ENCODE measurements around the gene CHST8.

DNA sequence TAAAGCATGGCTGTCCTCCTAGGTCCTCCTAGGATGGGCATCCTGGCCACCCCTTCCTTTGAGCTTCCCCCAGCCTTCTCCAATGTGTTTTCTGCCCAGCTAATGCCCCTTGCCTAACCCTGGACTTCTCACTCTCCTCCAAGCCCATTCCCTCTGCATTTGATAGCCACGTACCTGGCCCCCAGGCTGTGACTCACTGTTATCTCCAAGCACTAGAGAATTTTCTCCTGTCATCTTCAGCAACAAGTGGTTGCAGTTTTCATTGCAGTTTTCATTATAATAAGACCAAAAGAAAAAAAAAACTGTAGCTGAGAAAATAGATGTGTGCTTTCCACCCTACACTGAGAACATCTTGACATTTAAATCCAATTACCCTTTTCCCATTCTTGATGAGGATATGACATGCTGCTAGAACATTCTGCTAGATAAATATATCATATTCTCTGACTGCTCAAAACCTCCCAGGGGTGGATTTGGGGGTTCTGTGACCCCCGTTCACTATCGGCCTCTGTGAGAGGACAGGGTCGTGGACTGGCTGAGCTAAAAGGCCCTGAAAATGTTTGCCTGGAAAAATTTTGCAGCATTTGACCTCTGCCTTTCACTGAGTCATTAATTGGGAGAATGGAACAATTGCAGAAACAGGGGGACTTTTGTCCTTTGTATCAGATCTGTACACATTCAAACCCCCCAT is 116.1 kb downstream of the CHST8 start:
- TF ChIP-seq, protein P1, sequence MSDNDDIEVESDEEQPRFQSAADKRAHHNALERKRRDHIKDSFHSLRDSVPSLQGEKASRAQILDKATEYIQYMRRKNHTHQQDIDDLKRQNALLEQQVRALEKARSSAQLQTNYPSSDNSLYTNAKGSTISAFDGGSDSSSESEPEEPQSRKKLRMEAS (IDR thresholded peaks at IDR 0.05): no peak
- no peak for TF ChIP-seq YY1 (IDR thresholded peaks at IDR 0.05)
- TF ChIP-seq, protein P2, sequence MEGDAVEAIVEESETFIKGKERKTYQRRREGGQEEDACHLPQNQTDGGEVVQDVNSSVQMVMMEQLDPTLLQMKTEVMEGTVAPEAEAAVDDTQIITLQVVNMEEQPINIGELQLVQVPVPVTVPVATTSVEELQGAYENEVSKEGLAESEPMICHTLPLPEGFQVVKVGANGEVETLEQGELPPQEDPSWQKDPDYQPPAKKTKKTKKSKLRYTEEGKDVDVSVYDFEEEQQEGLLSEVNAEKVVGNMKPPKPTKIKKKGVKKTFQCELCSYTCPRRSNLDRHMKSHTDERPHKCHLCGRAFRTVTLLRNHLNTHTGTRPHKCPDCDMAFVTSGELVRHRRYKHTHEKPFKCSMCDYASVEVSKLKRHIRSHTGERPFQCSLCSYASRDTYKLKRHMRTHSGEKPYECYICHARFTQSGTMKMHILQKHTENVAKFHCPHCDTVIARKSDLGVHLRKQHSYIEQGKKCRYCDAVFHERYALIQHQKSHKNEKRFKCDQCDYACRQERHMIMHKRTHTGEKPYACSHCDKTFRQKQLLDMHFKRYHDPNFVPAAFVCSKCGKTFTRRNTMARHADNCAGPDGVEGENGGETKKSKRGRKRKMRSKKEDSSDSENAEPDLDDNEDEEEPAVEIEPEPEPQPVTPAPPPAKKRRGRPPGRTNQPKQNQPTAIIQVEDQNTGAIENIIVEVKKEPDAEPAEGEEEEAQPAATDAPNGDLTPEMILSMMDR (IDR thresholded peaks at IDR 0.05; ENCODE audit: low read depth, low read length, missing input control): no peak
